Kidney epithelial cell (primary cell): ENCODE measurements around the gene DLGAP4. TPM values are rescaled to one million over a fixed set of nuclear protein-coding genes. Genes with fewer than 3 reads are reported as not detected.

Source experiments
- DNase-seq: peaks from one replicate; pipeline ENCODE4 v3.0.0-alpha.2; 2010; ENCODE audit warnings: low read depth
- H3K27me3 ChIP-seq: 2 replicates; pipeline ENCODE4 v1.6.0; 2011; ENCODE audit warnings: low read length; ENCODE audit not compliant: control insufficient read depth, insufficient read depth
- H3K36me3 ChIP-seq: 2 replicates; pipeline ENCODE4 v1.5.1; 2011; ENCODE audit warnings: low read length; ENCODE audit not compliant: control insufficient read depth, insufficient read depth
- H3K4me3 ChIP-seq: 2 replicates; pipeline ENCODE4 v1.5.1; 2011; ENCODE audit warnings: low read depth, mild to moderate bottlenecking, control low read depth, low read length
- CTCF ChIP-seq: IDR thresholded peaks from 2 replicates; pipeline ENCODE4 v1.5.1; 2011; ENCODE audit warnings: mild to moderate bottlenecking, moderate library complexity, low read length, control low read depth, inconsistent platforms; ENCODE audit not compliant: insufficient read depth, poor library complexity, severe bottlenecking
- total RNA-seq: library from RNA; depleted of rRNA; stranded (reverse); fragments of >200 nt; gene quantifications from 2 replicates; pipeline ENCODE4 v1.2.3, GENCODE V29; 2015

Gene DLGAP4
- total RNA-seq, 1 donor from 2014 or later: 78.4 TPM

GRCh38 chr20:36540551-36541211, 234.5 kb downstream of the DLGAP4 start:
- no peak for TF ChIP-seq CTCF
- Histone ChIP-seq H3K36me3 (no peaks in the 10 kb centered on the region), H3K27me3 (no peaks in the 10 kb centered on the region), H3K4me3 (peak overlapping the region; percentile 56)
- DNase-seq: no peak

GRCh38 chr20:36541227-36541767, 235.2 kb downstream of the DLGAP4 start, which contains the start of gene MYL9:
MYL9 (plus strand) TSS chr20:36541519; CDS start chr20:36544885, 3,366 bp downstream.
- Histone ChIP-seq H3K36me3 (no peaks in the 10 kb centered on the region), H3K4me3 (peak within 1 kb of the TSS; percentile 56)
- peak; percentile 4 for TF ChIP-seq CTCF

GRCh38 chr20:36541768-36542488, 235.8 kb downstream of the DLGAP4 start:
- peak overlapping the region; percentile 56 for H3K4me3 ChIP-seq
- H3K27me3 ChIP-seq: no peaks in the 10 kb centered on the region
- H3K36me3 ChIP-seq: no peaks in the 10 kb centered on the region
- DNase-seq: no peak
- peak; percentile 64 for TF ChIP-seq CTCF

More at GRCh38 chr20:36541227-36541767, 235.2 kb downstream of the DLGAP4 start, which contains the start of gene MYL9:
- no peak for DNase-seq
- H3K27me3 ChIP-seq: no peaks in the 10 kb centered on the region

DNA sequence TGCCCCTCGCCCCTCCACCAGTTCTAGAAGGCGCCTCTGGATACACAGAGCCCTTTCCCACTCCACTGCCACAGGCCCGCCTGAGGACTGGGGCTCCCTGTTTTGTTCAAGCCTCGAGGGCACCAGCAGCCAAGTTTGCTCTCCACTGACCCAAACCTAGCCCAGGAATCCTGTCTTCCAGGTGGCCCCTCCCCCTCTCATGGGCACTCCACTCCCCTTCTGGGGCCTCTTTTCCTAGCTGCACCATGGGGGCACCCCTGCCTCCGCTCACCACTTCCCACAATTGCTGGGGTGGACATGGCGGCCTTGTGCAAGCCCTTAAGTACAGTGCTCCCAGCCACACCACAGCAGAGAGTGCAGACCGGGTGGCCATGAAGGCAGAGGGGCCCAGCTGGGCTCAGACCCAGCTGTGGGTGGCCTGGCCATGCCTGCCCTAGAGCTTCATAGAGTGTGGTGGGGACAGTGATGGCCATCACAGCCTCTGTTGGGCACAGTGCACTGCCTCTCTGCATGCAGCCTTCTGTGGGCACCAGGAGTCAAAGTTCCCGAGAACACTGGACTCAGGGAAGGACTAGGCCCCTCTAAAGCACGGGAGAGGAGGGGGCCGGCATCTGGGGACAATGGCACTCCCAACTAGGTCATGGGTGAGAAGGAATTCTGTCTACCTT, 236.5 kb downstream of the DLGAP4 start:
- Histone ChIP-seq H3K36me3 (no peaks in the 10 kb centered on the region), H3K4me3 (no peak overlapping the region), H3K27me3 (no peaks in the 10 kb centered on the region)
- no peak for TF ChIP-seq CTCF
- DNase-seq: no peak

DNA sequence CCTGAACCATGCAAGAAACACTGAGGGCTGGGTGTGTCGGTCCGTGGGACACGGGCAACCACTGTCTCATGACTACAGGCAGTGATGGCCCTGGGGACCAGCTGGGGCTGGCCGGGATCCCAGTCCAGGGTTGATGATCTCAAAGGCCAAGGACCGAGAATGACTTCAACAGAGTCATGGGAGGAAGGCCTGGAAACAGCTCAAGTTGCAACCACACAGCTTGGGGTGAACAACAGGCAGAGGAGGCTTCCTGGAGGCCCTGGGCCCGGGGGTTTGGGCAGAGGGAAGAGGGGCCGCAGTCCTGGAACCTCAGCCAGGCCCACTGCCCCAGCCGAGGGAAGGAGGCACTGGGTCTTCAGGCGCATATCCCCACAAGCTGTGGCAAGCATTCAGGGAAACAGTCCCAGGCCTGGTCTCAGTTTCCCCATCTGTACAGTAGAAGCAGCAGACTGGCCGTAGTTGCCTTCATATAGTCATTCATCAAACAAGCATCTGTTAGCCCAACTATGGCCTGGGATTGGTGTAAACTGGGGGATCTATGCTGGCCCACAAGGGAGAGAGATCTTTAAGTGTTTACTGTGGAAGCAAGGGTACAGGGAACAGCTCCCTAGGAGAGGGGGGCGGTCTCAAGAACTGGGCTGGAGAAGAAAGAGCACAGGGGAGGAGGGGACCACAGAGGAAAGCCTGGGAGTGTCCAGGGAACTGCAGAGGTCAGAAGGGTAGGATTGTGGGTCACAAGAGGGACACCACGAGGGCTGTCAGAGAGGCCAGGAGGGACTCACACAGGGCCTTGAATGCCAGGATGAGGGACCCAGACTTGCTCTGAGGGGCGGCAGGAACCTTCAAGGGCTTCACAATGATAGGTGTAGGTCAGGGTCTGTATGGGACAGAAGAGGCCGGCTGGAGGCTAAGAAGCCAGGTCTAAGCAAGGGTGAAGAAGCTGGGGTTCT, 237.3 kb downstream of the DLGAP4 start:
- Histone ChIP-seq H3K36me3 (no peaks in the 10 kb centered on the region), H3K27me3 (no peaks in the 10 kb centered on the region), H3K4me3 (no peak overlapping the region)
- no peak for DNase-seq
- TF ChIP-seq CTCF: no peak
